ENCODE results near the gene MCTP2.

Gene MCTP2

GRCh38 chr15:94352636-94353487 lies 121.5 kb downstream of the MCTP2 start:
- H3K27me3 ChIP-seq (ENCODE audit: control insufficient read depth, insufficient read depth, low read length), result no peaks in the 10 kb centered on the region
- no peak overlapping the region for H3K4me3 ChIP-seq (ENCODE audit: low read length)
- H3K4me1 ChIP-seq (ENCODE audit: control insufficient read depth, insufficient read depth, low read length), result no peaks in the 10 kb centered on the region
- no peaks in the 10 kb centered on the region for H3K9me3 ChIP-seq (ENCODE audit: control insufficient read depth, low read length)
- no peaks in the 10 kb centered on the region for H3K36me3 ChIP-seq (ENCODE audit: control insufficient read depth, insufficient read depth, low read length)
- H3K9ac ChIP-seq (ENCODE audit: low read length), result no peak overlapping the region

- H3K27me3 ChIP-seq (ENCODE audit: control insufficient read depth, insufficient read depth, low read length), result no peaks in the 10 kb centered on the region
- no peak overlapping the region for H3K9ac ChIP-seq (ENCODE audit: low read length)
- H3K4me1 ChIP-seq (ENCODE audit: control insufficient read depth, insufficient read depth, low read length), result no peaks in the 10 kb centered on the region
- H3K4me3 ChIP-seq (ENCODE audit: low read length), result no peak overlapping the region
- H3K9me3 ChIP-seq (ENCODE audit: control insufficient read depth, low read length), result no peaks in the 10 kb centered on the region
- H3K36me3 ChIP-seq (ENCODE audit: control insufficient read depth, insufficient read depth, low read length), result no peaks in the 10 kb centered on the region
Observed at GRCh38 chr15:94353488-94353820, 122.1 kb downstream of the MCTP2 start.

GRCh38 chr15:94354655-94355054 lies 123.3 kb downstream of the MCTP2 start:
- Histone ChIP-seq H3K4me1 (ENCODE audit: control insufficient read depth, insufficient read depth, low read length) (no peaks in the 10 kb centered on the region), H3K9ac (ENCODE audit: low read length) (no peak overlapping the region), H3K27me3 (ENCODE audit: control insufficient read depth, insufficient read depth, low read length) (no peaks in the 10 kb centered on the region), H3K9me3 (ENCODE audit: control insufficient read depth, low read length) (no peaks in the 10 kb centered on the region), H3K36me3 (ENCODE audit: control insufficient read depth, insufficient read depth, low read length) (no peaks in the 10 kb centered on the region), H3K4me3 (ENCODE audit: low read length) (no peak overlapping the region)

- no peaks in the 10 kb centered on the region for H3K27me3 ChIP-seq (ENCODE audit: control insufficient read depth, insufficient read depth, low read length)
- H3K4me3 ChIP-seq (ENCODE audit: low read length), result no peak overlapping the region
- no peaks in the 10 kb centered on the region for H3K4me1 ChIP-seq (ENCODE audit: control insufficient read depth, insufficient read depth, low read length)
- H3K9ac ChIP-seq (ENCODE audit: low read length), result no peak overlapping the region
- no peaks in the 10 kb centered on the region for H3K9me3 ChIP-seq (ENCODE audit: control insufficient read depth, low read length)
- no peaks in the 10 kb centered on the region for H3K36me3 ChIP-seq (ENCODE audit: control insufficient read depth, insufficient read depth, low read length)
Observed at GRCh38 chr15:94359716-94360115, 128.4 kb downstream of the MCTP2 start.

- H3K4me1 ChIP-seq (ENCODE audit: control insufficient read depth, insufficient read depth, low read length), result no peaks in the 10 kb centered on the region
Observed at GRCh38 chr15:94360251-94360685, 128.9 kb downstream of the MCTP2 start.

GRCh38 chr15:94362385-94363092 lies 131.2 kb downstream of the MCTP2 start:
- H3K9ac ChIP-seq (ENCODE audit: low read length), result no peak overlapping the region

More at GRCh38 chr15:94360251-94360685, 128.9 kb downstream of the MCTP2 start:
- Histone ChIP-seq H3K9ac (ENCODE audit: low read length) (no peak overlapping the region), H3K4me3 (ENCODE audit: low read length) (no peak overlapping the region), H3K9me3 (ENCODE audit: control insufficient read depth, low read length) (no peaks in the 10 kb centered on the region), H3K27me3 (ENCODE audit: control insufficient read depth, insufficient read depth, low read length) (no peaks in the 10 kb centered on the region), H3K36me3 (ENCODE audit: control insufficient read depth, insufficient read depth, low read length) (no peaks in the 10 kb centered on the region)

GRCh38 chr15:94363382-94363781 lies 132.0 kb downstream of the MCTP2 start:
- Histone ChIP-seq H3K9ac (ENCODE audit: low read length) (no peak overlapping the region), H3K27me3 (ENCODE audit: control insufficient read depth, insufficient read depth, low read length) (no peaks in the 10 kb centered on the region), H3K4me1 (ENCODE audit: control insufficient read depth, insufficient read depth, low read length) (no peaks in the 10 kb centered on the region), H3K9me3 (ENCODE audit: control insufficient read depth, low read length) (no peaks in the 10 kb centered on the region), H3K4me3 (ENCODE audit: low read length) (no peak overlapping the region), H3K36me3 (ENCODE audit: control insufficient read depth, insufficient read depth, low read length) (no peaks in the 10 kb centered on the region)

More at GRCh38 chr15:94362385-94363092, 131.2 kb downstream of the MCTP2 start:
- H3K4me1 ChIP-seq (ENCODE audit: control insufficient read depth, insufficient read depth, low read length), result no peaks in the 10 kb centered on the region
- no peaks in the 10 kb centered on the region for H3K27me3 ChIP-seq (ENCODE audit: control insufficient read depth, insufficient read depth, low read length)
- H3K4me3 ChIP-seq (ENCODE audit: low read length), result no peak overlapping the region
- no peaks in the 10 kb centered on the region for H3K36me3 ChIP-seq (ENCODE audit: control insufficient read depth, insufficient read depth, low read length)
- H3K9me3 ChIP-seq (ENCODE audit: control insufficient read depth, low read length), result no peaks in the 10 kb centered on the region

- Histone ChIP-seq H3K9me3 (ENCODE audit: control insufficient read depth, low read length) (no peaks in the 10 kb centered on the region), H3K4me3 (ENCODE audit: low read length) (no peak overlapping the region), H3K4me1 (ENCODE audit: control insufficient read depth, insufficient read depth, low read length) (no peaks in the 10 kb centered on the region), H3K27me3 (ENCODE audit: control insufficient read depth, insufficient read depth, low read length) (no peaks in the 10 kb centered on the region), H3K9ac (ENCODE audit: low read length) (no peak overlapping the region), H3K36me3 (ENCODE audit: control insufficient read depth, insufficient read depth, low read length) (no peaks in the 10 kb centered on the region)
Observed at GRCh38 chr15:94366781-94367180, 135.4 kb downstream of the MCTP2 start.

GRCh38 chr15:94367726-94368535 lies 136.6 kb downstream of the MCTP2 start:
- no peaks in the 10 kb centered on the region for H3K4me1 ChIP-seq (ENCODE audit: control insufficient read depth, insufficient read depth, low read length)
- no peaks in the 10 kb centered on the region for H3K36me3 ChIP-seq (ENCODE audit: control insufficient read depth, insufficient read depth, low read length)
- H3K27me3 ChIP-seq (ENCODE audit: control insufficient read depth, insufficient read depth, low read length), result no peaks in the 10 kb centered on the region
- no peaks in the 10 kb centered on the region for H3K9me3 ChIP-seq (ENCODE audit: control insufficient read depth, low read length)
- H3K4me3 ChIP-seq (ENCODE audit: low read length), result no peak overlapping the region
- H3K9ac ChIP-seq (ENCODE audit: low read length), result no peak overlapping the region

- Histone ChIP-seq H3K36me3 (ENCODE audit: control insufficient read depth, insufficient read depth, low read length) (no peaks in the 10 kb centered on the region), H3K9ac (ENCODE audit: low read length) (no peak overlapping the region)
Observed at GRCh38 chr15:94370206-94370935, 139.0 kb downstream of the MCTP2 start.

GRCh38 chr15:94370936-94371285 lies 139.6 kb downstream of the MCTP2 start:
- Histone ChIP-seq H3K27me3 (ENCODE audit: control insufficient read depth, insufficient read depth, low read length) (no peaks in the 10 kb centered on the region), H3K36me3 (ENCODE audit: control insufficient read depth, insufficient read depth, low read length) (no peaks in the 10 kb centered on the region), H3K9ac (ENCODE audit: low read length) (no peak overlapping the region), H3K9me3 (ENCODE audit: control insufficient read depth, low read length) (no peaks in the 10 kb centered on the region), H3K4me1 (ENCODE audit: control insufficient read depth, insufficient read depth, low read length) (no peaks in the 10 kb centered on the region), H3K4me3 (ENCODE audit: low read length) (no peak overlapping the region)

More at GRCh38 chr15:94370206-94370935, 139.0 kb downstream of the MCTP2 start:
- no peak overlapping the region for H3K4me3 ChIP-seq (ENCODE audit: low read length)
- no peaks in the 10 kb centered on the region for H3K27me3 ChIP-seq (ENCODE audit: control insufficient read depth, insufficient read depth, low read length)
- H3K9me3 ChIP-seq (ENCODE audit: control insufficient read depth, low read length), result no peaks in the 10 kb centered on the region
- H3K4me1 ChIP-seq (ENCODE audit: control insufficient read depth, insufficient read depth, low read length), result no peaks in the 10 kb centered on the region
